Pancreas (tissue), 10 donors: ENCODE data around the gene POLQ. TPM values are rescaled to one million over a fixed set of nuclear protein-coding genes. Genes with fewer than 3 reads are reported as not detected.
"Not testable (repeated sequence)": the region's sequence is repeated elsewhere in the genome, so short reads cannot be mapped to it uniquely, and the experiment has no call there.

ENCODE experiments used
- ATAC-seq, 4 donors: fragments of 200-7000 bp; cut with Tn5 transposase; one replicate each; pipeline versions ENCODE4 v1.8.0 to v1.9.1; 2020; ENCODE audit warnings: mild to moderate bottlenecking in 4 of 4, moderate library complexity in 4 of 4
- DNase-seq, 6 donors: peaks; one replicate each; pipeline ENCODE4 v3.0.0-alpha.2; 2020
- FAIRE-seq: peaks from 2 replicates; lab custom pipeline; 2012; peaks lifted over from hg19 to GRCh38; lab: Jason Lieb, UNC
- H3K27ac ChIP-seq, 4 donors: fragments of 200-600 bp; sonication (generic); 1 replicate in 3 of 4; 2 replicates in 1 of 4; pipeline versions ENCODE4 v1.5.0 to v1.8.0; 2020
- H3K27me3 ChIP-seq, 4 donors: fragments of 200-600 bp; one replicate each; pipeline ENCODE4 v1.8.0; 2021
- H3K36me3 ChIP-seq, 3 donors: fragments of 200-600 bp; sonication (generic) in 1 of 3; one replicate each; pipeline versions ENCODE4 v1.5.0 to v1.8.0; 2020 to 2021
- H3K4me1 ChIP-seq, 3 donors: fragments of 200-600 bp; one replicate each; pipeline ENCODE4 v1.8.0; 2021
- H3K4me3 ChIP-seq, 4 donors: fragments of 200-600 bp; sonication (generic) in 2 of 4; one replicate each; pipeline versions ENCODE4 v1.5.0 to v1.8.0; 2020 to 2021
- H3K9me3 ChIP-seq, 4 donors: fragments of 200-600 bp; one replicate each; pipeline ENCODE4 v1.8.0; 2021
- WGBS, 2 donors: extraction: QIAGEN DNeasy Blood & Tissue Kit; methylation state at CpG; one replicate each; pipeline ENCODE4 v1.1.7; 2013; 5-methylcytosine and 5-hydroxymethylcytosine counted together
- intact Hi-C, 3 donors: fragments of 100-400 bp; cut with DNase I; formaldehyde crosslinking; loops; one replicate each; pipeline versions ENCODE4 v1.11.1 to v1.14.2; 2022
- polyA plus RNA-seq, 2 donors: library from polyadenylated mRNA; stranded (reverse); fragments of 200-250 nt; gene quantifications; one replicate each; pipeline ENCODE4 v1.2.3, GENCODE V29; 2013
- total RNA-seq, 6 donors: library from RNA; stranded (reverse); fragmentation: NEBNext Ultra II Directional in 4 of 6; extraction: Animal tissue kit (Norgen Biotek cat#: 25700) in 4 of 6; gene quantifications; one replicate each; pipeline versions ENCODE4 v1.2.1 to v1.2.4, GENCODE V29; 2021 to 2023
- TF ChIP-seq, protein P1 (sequence below), 4 donors: fragments of 200-600 bp; sonication (generic) in 3 of 4; IDR thresholded peaks; one replicate each; pipeline versions ENCODE4 v1.5.0 to v1.8.0; 2021; ENCODE audit warnings: antibody characterized with exemption in 4 of 4
- donor health status: healthy with polysubstance abuse.
- donor health status: DM: no; HTN: no; CAD: no; lungs with moderate emphysema.
- donor health status: DM: no; HTN: no; CAD: no.
- donor health status: control.
- donor health status: control.
- donor health status: Bipolar disorder and iron deficiency.
- donor health status: DM: yes; HTN: yes; CAD: no.
- donor health status: DM: no; HTN: no; CAD: no.
- donor health status: DM: no; HTN: no; CAD: no.
- donor health status: DM: yes; HTN: yes; CAD: no.

Gene POLQ
- total and polyA plus RNA-seq, 8 donors = under 0.01 to 0.49 (median 0.11) TPM

DNA sequence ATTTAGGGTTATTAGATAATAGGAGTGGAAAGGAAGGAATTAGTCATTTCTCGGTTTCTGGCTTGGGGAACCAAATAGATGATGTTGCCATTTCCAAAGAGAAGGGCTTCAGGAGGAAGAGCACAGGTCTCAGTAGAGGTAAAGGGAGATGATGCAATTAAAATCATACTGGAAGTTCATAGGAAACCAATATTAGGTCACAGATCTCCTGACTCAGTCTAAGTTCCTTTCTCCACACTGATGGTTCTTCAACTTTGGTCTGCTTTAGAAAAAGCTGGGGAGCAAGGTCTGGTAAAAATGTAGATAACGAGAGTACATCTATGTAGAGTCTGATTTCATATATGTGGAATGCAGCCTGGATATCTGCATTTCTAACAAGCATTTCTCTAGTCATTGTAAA is 130.9 kb downstream of the POLQ start:
- no peak for FAIRE-seq
- DNase-seq = no peak
- 84 to 93% methylated on average over 2 of the region's 2 CpGs for WGBS, 2 donors
- Histone ChIP-seq H3K36me3 (no peaks in the 10 kb centered on the region), H3K4me1 (no peaks in the 10 kb centered on the region), H3K27me3 (no peaks in the 10 kb centered on the region), H3K27ac (no peak overlapping the region), H3K4me3 (no peak overlapping the region), H3K9me3 (no peaks in the 10 kb centered on the region)
- TF ChIP-seq, protein P1, sequence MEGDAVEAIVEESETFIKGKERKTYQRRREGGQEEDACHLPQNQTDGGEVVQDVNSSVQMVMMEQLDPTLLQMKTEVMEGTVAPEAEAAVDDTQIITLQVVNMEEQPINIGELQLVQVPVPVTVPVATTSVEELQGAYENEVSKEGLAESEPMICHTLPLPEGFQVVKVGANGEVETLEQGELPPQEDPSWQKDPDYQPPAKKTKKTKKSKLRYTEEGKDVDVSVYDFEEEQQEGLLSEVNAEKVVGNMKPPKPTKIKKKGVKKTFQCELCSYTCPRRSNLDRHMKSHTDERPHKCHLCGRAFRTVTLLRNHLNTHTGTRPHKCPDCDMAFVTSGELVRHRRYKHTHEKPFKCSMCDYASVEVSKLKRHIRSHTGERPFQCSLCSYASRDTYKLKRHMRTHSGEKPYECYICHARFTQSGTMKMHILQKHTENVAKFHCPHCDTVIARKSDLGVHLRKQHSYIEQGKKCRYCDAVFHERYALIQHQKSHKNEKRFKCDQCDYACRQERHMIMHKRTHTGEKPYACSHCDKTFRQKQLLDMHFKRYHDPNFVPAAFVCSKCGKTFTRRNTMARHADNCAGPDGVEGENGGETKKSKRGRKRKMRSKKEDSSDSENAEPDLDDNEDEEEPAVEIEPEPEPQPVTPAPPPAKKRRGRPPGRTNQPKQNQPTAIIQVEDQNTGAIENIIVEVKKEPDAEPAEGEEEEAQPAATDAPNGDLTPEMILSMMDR (IDR thresholded peaks at IDR 0.05) = no peak
- no peak for ATAC-seq
- intact Hi-C loops = no loop called here

DNA sequence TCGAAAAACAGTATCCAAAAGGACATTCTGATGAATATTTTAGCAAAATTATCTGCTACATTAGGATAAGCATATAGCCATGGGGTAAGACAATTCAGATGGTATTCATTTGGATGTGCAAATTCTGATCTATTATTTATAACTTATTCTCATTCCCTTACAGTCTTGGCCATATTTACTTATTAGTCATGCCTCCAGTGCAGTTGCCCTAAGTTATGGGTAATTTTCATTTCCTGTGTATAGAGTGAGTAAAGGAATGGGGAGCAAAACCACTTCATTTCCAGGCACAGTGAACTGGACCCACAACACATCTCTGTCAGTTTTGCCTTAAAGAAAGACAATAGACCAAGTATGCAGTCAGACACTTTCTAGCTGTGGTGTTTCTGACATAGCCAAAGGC is 134.3 kb downstream of the POLQ start:
- intact Hi-C loops = no loop called here
- 73 to 85% methylated on average over 1 of the region's 1 CpG for WGBS, 2 donors
- FAIRE-seq (no peak), DNase-seq (no peak), ATAC-seq (no peak)
- Histone ChIP-seq H3K4me1 (no peaks in the 10 kb centered on the region), H3K4me3 (no peak overlapping the region), H3K36me3 (no peaks in the 10 kb centered on the region), H3K27ac (no peak overlapping the region), H3K27me3 (no peaks in the 10 kb centered on the region), H3K9me3 (no peaks in the 10 kb centered on the region)
- TF ChIP-seq, protein P1 (IDR thresholded peaks at IDR 0.05) = no peak

DNA sequence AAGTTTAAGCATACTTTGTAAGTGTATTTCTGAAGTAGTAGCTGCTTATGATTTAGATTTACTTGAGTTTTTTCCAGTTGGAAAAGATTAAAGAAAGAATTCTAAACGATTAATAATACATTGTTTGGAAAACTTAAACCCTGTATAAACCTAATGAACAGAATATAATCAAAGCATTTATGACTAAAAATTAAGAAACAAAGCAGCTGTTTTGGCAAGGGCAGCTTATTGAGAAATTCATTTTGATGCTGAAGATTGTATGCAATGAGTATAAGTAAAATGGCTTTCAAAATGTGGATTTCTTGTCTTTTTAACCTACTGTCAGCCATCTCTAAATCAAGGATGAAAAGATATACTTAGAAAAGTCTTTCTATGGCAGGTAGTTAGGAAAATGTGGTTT is 140.2 kb downstream of the POLQ start:
- DNase-seq (no peak), ATAC-seq (no peak), FAIRE-seq (no peak)
- TF ChIP-seq, protein P1 (IDR thresholded peaks at IDR 0.05) = no peak
- WGBS, 2 donors = 55 to 76% methylated on average over 1 of the region's 1 CpG
- H3K27me3 ChIP-seq = no peaks in the 10 kb centered on the region
- H3K9me3 ChIP-seq = no peaks in the 10 kb centered on the region
- no peak overlapping the region for H3K27ac ChIP-seq
- H3K4me1 ChIP-seq = no peaks in the 10 kb centered on the region
- no peak overlapping the region for H3K4me3 ChIP-seq
- intact Hi-C loops = no loop called here
- H3K36me3 ChIP-seq = no peaks in the 10 kb centered on the region

DNA sequence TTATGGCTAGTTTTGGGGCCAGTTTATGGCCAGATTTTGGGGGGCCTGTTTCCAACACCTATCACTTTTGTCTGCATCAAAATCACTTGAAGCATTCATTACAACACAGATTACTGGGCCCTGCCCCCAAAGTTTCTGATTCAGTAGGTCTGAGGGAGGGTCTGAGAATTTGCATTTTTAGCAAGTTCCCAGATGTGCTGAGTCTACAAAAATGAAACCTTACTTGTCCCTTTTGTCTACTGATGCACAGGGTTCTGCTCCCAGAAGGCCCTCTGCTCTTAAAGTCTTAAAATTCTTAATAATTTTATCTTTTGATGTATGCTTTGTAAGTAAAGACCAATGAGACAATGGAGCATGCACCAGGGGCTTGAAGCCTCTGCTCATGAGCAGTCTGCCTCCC is 146.0 kb downstream of the POLQ start:
- intact Hi-C loops = no loop called here

DNA sequence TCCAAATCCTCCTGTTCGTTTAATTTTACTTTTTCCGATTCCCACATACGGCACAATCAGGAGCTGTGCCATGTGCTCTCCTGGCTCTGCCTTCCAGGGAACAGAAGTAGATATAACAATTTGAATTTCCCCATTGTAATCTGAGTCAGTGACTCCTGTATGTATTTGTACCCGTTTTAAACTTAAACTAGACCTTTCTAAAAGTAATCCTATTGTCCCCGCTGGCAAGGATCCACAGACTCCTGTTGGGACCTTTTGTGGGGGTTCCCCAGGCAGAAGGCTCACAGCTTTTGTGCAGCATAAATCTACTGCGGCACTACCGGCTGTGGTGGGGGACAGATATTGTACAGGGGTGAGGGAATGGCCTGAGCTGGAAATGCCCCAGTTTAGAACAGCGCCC is 147.7 kb downstream of the POLQ start:
- H3K4me1 ChIP-seq, intact Hi-C loops, DNase-seq, ATAC-seq, H3K27ac ChIP-seq, H3K36me3 ChIP-seq, FAIRE-seq, H3K9me3 ChIP-seq, H3K4me3 ChIP-seq, H3K27me3 ChIP-seq: not testable (repeated sequence)
- WGBS, 2 donors = 70 to 79% methylated on average over 8 of the region's 8 CpGs

More for the DNA sequence above, 146.0 kb downstream of the POLQ start:
- FAIRE-seq = no peak
- no peak for ATAC-seq
- Histone ChIP-seq H3K4me1 (no peaks in the 10 kb centered on the region), H3K9me3 (no peaks in the 10 kb centered on the region), H3K27ac (no peak overlapping the region), H3K27me3 (no peaks in the 10 kb centered on the region), H3K4me3 (no peak overlapping the region), H3K36me3 (no peaks in the 10 kb centered on the region)
- TF ChIP-seq, protein P1 (IDR thresholded peaks at IDR 0.05) = no peak
- no peak for DNase-seq

DNA sequence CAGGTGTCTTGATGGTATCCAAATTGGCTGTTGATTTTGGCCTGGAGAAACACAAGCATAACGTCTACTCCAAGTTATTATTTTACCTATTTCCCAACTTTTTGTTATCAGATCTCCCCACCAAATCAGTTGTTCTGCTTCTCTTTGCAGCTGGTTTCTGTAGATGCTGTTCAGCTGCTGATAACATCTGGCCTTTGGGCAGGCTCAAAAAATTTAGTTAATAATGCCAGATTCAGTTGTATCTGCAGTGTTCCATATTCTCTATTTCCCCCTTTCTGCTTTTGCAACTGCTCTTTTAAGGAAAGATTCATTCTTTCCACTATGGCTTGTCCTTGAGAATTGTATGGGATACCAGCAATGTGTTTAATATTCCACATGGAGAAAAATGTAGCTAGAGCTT is 149.8 kb downstream of the POLQ start:
- H3K36me3 ChIP-seq, H3K4me3 ChIP-seq, FAIRE-seq, intact Hi-C loops, H3K4me1 ChIP-seq, DNase-seq, ATAC-seq, H3K27ac ChIP-seq, H3K27me3 ChIP-seq, H3K9me3 ChIP-seq: not testable (repeated sequence)
- 40% methylated on average over 1 of the region's 1 CpG; no CpG with 5 or more reads in 1 of the 2 donors for WGBS, 2 donors

DNA sequence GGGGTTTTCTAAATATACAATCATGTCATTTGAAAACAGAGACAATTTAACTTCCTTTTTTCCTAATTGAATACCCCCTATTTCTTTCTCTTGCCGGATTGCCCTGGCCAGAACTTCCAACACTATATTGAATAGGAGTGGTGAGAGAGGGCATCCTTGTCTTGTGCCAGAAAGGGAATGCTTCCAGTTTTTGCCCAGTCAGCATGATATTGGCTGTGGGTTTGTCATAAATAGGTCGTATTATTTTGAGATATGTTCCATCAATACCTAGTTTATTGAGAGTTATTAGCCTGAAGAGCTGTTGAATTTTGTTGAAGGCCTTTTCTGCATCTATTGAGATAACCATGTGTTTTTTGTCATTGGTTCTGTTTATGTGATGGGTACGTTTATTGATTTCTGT is 157.5 kb downstream of the POLQ start:
- H3K4me3 ChIP-seq, DNase-seq, H3K4me1 ChIP-seq, FAIRE-seq, H3K27ac ChIP-seq, H3K9me3 ChIP-seq, ATAC-seq, intact Hi-C loops, H3K27me3 ChIP-seq, H3K36me3 ChIP-seq: not testable (repeated sequence)
- 59 to 70% methylated on average over 3 of the region's 3 CpGs for WGBS, 2 donors
